Neuronal stem cell (in vitro differentiated cells): ENCODE data around the gene PPP1R27.

Experiments
- DNase-seq: peaks from one replicate; pipeline ENCODE4 v3.0.0-alpha.2; 2013; ENCODE audit warnings: low spot score
- H2AFZ ChIP-seq: one replicate; pipeline ENCODE4 v1.6.1; 2013; ENCODE audit warnings: mild to moderate bottlenecking, low read length, inconsistent platforms
- H2AK5ac ChIP-seq: 2 replicates; pipeline ENCODE4 v1.6.1; 2013; ENCODE audit warnings: low read depth, mild to moderate bottlenecking, inconsistent platforms, low read length, moderate library complexity, mixed read lengths
- H2BK120ac ChIP-seq: 2 replicates; pipeline ENCODE4 v1.6.1; 2013; ENCODE audit warnings: low read depth, mild to moderate bottlenecking, inconsistent platforms, low read length, moderate library complexity, mixed read lengths
- H2BK12ac ChIP-seq: one replicate; pipeline ENCODE4 v1.6.1; 2013; ENCODE audit warnings: low read length, inconsistent platforms
- H2BK15ac ChIP-seq: 2 replicates; pipeline ENCODE4 v1.6.1; 2013; ENCODE audit warnings: mild to moderate bottlenecking, low read length, inconsistent platforms, mixed read lengths
- H2BK5ac ChIP-seq: one replicate; pipeline ENCODE4 v1.6.1; 2013; ENCODE audit warnings: inconsistent platforms, mild to moderate bottlenecking, low read length, moderate library complexity
- H3K14ac ChIP-seq: one replicate; pipeline ENCODE4 v1.6.1; 2013; ENCODE audit warnings: low read length, inconsistent platforms
- H3K18ac ChIP-seq: 2 replicates; pipeline ENCODE4 v1.6.1; 2013; ENCODE audit warnings: low read length, inconsistent platforms
- H3K23ac ChIP-seq: 2 replicates; pipeline ENCODE4 v1.6.1; 2013; ENCODE audit warnings: low read depth, mild to moderate bottlenecking, mixed read lengths, low read length, inconsistent platforms; ENCODE audit not compliant: poor library complexity
- H3K27ac ChIP-seq: replicated peaks from 3 replicates; pipeline ENCODE4 v1.5.1; 2013; ENCODE audit warnings: low read length, inconsistent platforms
- H3K27me3 ChIP-seq, 3 experiments: 2 replicates each; pipeline ENCODE4 v1.6.1; 2013; ENCODE audit warnings: low read length in 3 of 3, mild to moderate bottlenecking in 2 of 3, inconsistent platforms in 1 of 3, low read depth in 1 of 3, mixed read lengths in 1 of 3, moderate library complexity in 1 of 3; ENCODE audit not compliant: control insufficient read depth in 3 of 3, insufficient read depth in 3 of 3
- H3K36me3 ChIP-seq, 2 donors: replicated peaks in 1 of 2; 2 replicates each; pipeline ENCODE4 v1.6.1; 2013; ENCODE audit warnings: low read length in 2 of 2; ENCODE audit not compliant: control insufficient read depth in 2 of 2, insufficient read depth in 2 of 2
- H3K4ac ChIP-seq: 2 replicates; pipeline ENCODE4 v1.6.1; 2013; ENCODE audit warnings: inconsistent platforms, mild to moderate bottlenecking, low read length, moderate library complexity
- H3K4me1 ChIP-seq, 2 donors: 1 replicate in 1 of 2; 2 replicates in 1 of 2; pipeline ENCODE4 v1.6.1; 2013; ENCODE audit warnings: low read length in 2 of 2, low read depth in 1 of 2; ENCODE audit not compliant: control insufficient read depth in 2 of 2, insufficient read depth in 1 of 2
- H3K4me2 ChIP-seq: one replicate; pipeline ENCODE4 v1.6.1; 2013; ENCODE audit warnings: mild to moderate bottlenecking, low read length, inconsistent platforms; ENCODE audit not compliant: insufficient read depth, poor library complexity, severe bottlenecking
- H3K4me3 ChIP-seq, 2 donors: 2 replicates each; pipeline ENCODE4 v1.5.1; 2013; ENCODE audit warnings: low read length in 2 of 2, mild to moderate bottlenecking in 2 of 2, inconsistent platforms in 1 of 2, moderate library complexity in 1 of 2
- H3K79me1 ChIP-seq: one replicate; pipeline ENCODE4 v1.6.1; 2013; ENCODE audit warnings: low read depth, mild to moderate bottlenecking, inconsistent platforms, low read length, moderate library complexity
- H3K9ac ChIP-seq: one replicate; pipeline ENCODE4 v1.6.1; 2013; ENCODE audit warnings: mild to moderate bottlenecking, low read depth, low read length, inconsistent platforms; ENCODE audit not compliant: poor library complexity
- H3K9me3 ChIP-seq, 2 donors: replicated peaks in 1 of 2; 2 replicates each; pipeline versions ENCODE3 to v1.6.1; 2013; ENCODE audit warnings: low read length in 2 of 2, mild to moderate bottlenecking in 2 of 2, inconsistent platforms in 1 of 2, low read depth in 1 of 2, mixed read lengths in 1 of 2, moderate library complexity in 1 of 2; ENCODE audit not compliant: control insufficient read depth in 2 of 2, insufficient read depth in 1 of 2
- H4K8ac ChIP-seq: one replicate; pipeline ENCODE4 v1.6.1; 2013; ENCODE audit warnings: low read depth, mild to moderate bottlenecking, inconsistent platforms, low read length, moderate library complexity
- H4K91ac ChIP-seq: one replicate; pipeline ENCODE4 v1.6.1; 2013; ENCODE audit warnings: low read length, low read depth, mild to moderate bottlenecking, inconsistent platforms; ENCODE audit not compliant: poor library complexity
- WGBS, 2 donors: extraction: QIAGEN DNeasy Blood & Tissue Kit; methylation state at CpG; one replicate each; pipeline ENCODE4 v1.1.7; 2013; ENCODE audit warnings: missing lambda C conversion rate in 2 of 2, mixed read lengths in 1 of 2; ENCODE audit not compliant: insufficient read length in 2 of 2, insufficient replicate concordance in 1 of 2; ENCODE audit errors: extremely low coverage in 2 of 2; 5-methylcytosine and 5-hydroxymethylcytosine counted together

The PPP1R27 gene

GRCh38 chr17:81814748-81815645 is 19.9 kb downstream of the PPP1R27 start:
- Histone ChIP-seq H2AFZ (no peak overlapping the region), H3K4me2 (no peak overlapping the region), H3K27me3 (peaks cover 0 to 15% (median 0%) of the 10 kb centered on the region in 3 experiments), H2AK5ac (peak overlapping the region; percentile 20), H3K4me1 (peaks cover 3 to 7% of the 10 kb centered on the region in 2 donors), H3K14ac (peak overlapping the region; percentile 38), H3K23ac (no peak overlapping the region), H3K79me1 (peaks cover 2% of the 10 kb centered on the region), H3K9me3 (no peaks in the 10 kb centered on the region), H3K36me3 (no peaks in the 10 kb centered on the region), H2BK120ac (no peak overlapping the region), H4K91ac (no peak overlapping the region), H2BK15ac (peak overlapping the region; percentile 89), H4K8ac (no peak overlapping the region), H2BK12ac (no peak overlapping the region), H3K4me3 (no peak overlapping the region), H3K9ac (no peak overlapping the region), H2BK5ac (peak overlapping the region; percentile 39), H3K4ac (no peak overlapping the region), H3K18ac (peak overlapping the region; percentile 85), H3K27ac (no peak overlapping the region)
- no CpG with 5 or more reads among the region's 24 CpGs for WGBS, 2 donors
- DNase-seq, result no peak

GRCh38 chr17:81813861-81814683 is 20.8 kb downstream of the PPP1R27 start:
- Histone ChIP-seq H4K91ac (no peak overlapping the region), H3K4me2 (no peak overlapping the region), H3K27ac (no peak overlapping the region), H2AK5ac (peak overlapping the region; percentile 92), H4K8ac (no peak overlapping the region), H3K9me3 (no peaks in the 10 kb centered on the region), H2BK15ac (peak overlapping the region; percentile 49), H2BK5ac (no peak overlapping the region), H3K9ac (peak overlapping the region; percentile 44), H3K79me1 (peaks cover 5% of the 10 kb centered on the region), H3K14ac (peak overlapping the region; percentile 89), H3K18ac (peak overlapping the region; percentile 64), H2BK12ac (peak overlapping the region; percentile 58), H2AFZ (no peak overlapping the region), H2BK120ac (no peak overlapping the region), H3K36me3 (no peaks in the 10 kb centered on the region), H3K4ac (no peak overlapping the region), H3K23ac (peak overlapping the region; percentile 73), H3K4me1 (peaks cover 3 to 5% of the 10 kb centered on the region in 2 donors), H3K4me3 (no peak overlapping the region), H3K27me3 (peaks cover 0 to 24% (median 1%) of the 10 kb centered on the region in 3 experiments)
- no CpG with 5 or more reads among the region's 41 CpGs for WGBS, 2 donors
- DNase-seq, result no peak

- Histone ChIP-seq H3K4ac (no peak overlapping the region), H3K36me3 (no peaks in the 10 kb centered on the region), H3K4me1 (peaks cover 3% of the 10 kb centered on the region in 2 donors), H4K91ac (no peak overlapping the region), H2BK12ac (no peak overlapping the region), H4K8ac (no peak overlapping the region), H3K4me3 (no peak overlapping the region), H2AK5ac (peak overlapping the region; percentile 63), H3K18ac (peak overlapping the region; percentile 17), H3K9ac (no peak overlapping the region), H3K79me1 (peaks cover 7% of the 10 kb centered on the region), H3K23ac (peak overlapping the region; percentile 73), H2BK120ac (peak overlapping the region; percentile 47), H2BK15ac (peak overlapping the region; percentile 49), H3K14ac (peak overlapping the region; percentile 71), H3K9me3 (no peaks in the 10 kb centered on the region), H3K27me3 (peaks cover 0 to 30% (median 3%) of the 10 kb centered on the region in 3 experiments), H3K4me2 (no peak overlapping the region), H2AFZ (no peak overlapping the region), H3K27ac (no peak overlapping the region), H2BK5ac (no peak overlapping the region)
- no peak for DNase-seq
- no CpG with 5 or more reads among the region's 15 CpGs for WGBS, 2 donors
These were observed 21.5 kb downstream of the PPP1R27 start for GRCh38 chr17:81813371-81813684.
